OCI-LY3 (cell line): ENCODE results near the gene SYT7.

Source experiments
- EZH2phosphoT487 ChIP-seq: fragments of 200-600 bp; shearing (Covaris generic); IDR thresholded peaks from 2 replicates; pipeline ENCODE4 v1.6.1; 2018; ENCODE audit warnings: antibody characterized with exemption, mixed run types, low read depth
- TF ChIP-seq, protein P1 (sequence below): fragments of 200-600, 300-600 bp; sonication (generic); IDR thresholded peaks from 2 replicates; pipeline ENCODE4 v1.5.1; 2014; ENCODE audit warnings: antibody characterized with exemption, low read length, low read depth

DNA sequence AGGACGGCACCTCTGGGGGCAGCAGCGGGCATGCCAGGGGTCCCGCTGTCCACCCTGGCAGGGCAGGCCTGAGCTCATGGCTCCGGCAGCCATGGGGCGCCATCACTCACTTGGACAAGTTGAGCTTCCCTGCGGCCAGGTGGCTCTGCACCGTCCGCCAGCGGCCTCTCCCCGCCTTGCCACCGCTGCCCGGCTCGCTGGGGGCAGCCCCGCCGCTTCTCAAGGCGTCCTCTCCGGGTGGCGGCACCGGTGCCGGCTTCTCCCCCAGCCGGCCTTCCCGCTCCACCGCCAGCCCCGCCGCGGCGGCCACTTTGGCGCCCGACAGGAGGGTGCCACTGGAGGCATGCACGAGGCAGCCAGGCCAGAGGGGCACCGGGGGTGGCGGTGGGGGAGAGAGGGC is 35.0 kb downstream of the SYT7 start:
- TF ChIP-seq, protein P1, sequence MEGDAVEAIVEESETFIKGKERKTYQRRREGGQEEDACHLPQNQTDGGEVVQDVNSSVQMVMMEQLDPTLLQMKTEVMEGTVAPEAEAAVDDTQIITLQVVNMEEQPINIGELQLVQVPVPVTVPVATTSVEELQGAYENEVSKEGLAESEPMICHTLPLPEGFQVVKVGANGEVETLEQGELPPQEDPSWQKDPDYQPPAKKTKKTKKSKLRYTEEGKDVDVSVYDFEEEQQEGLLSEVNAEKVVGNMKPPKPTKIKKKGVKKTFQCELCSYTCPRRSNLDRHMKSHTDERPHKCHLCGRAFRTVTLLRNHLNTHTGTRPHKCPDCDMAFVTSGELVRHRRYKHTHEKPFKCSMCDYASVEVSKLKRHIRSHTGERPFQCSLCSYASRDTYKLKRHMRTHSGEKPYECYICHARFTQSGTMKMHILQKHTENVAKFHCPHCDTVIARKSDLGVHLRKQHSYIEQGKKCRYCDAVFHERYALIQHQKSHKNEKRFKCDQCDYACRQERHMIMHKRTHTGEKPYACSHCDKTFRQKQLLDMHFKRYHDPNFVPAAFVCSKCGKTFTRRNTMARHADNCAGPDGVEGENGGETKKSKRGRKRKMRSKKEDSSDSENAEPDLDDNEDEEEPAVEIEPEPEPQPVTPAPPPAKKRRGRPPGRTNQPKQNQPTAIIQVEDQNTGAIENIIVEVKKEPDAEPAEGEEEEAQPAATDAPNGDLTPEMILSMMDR, result no peak
- TF ChIP-seq EZH2phosphoT487, result no peak
